Fibroblast of upper back skin (primary cell): ENCODE data around the gene COPB2.
"Not testable (repeated sequence)": the region's sequence is repeated elsewhere in the genome, so short reads cannot be mapped to it uniquely, and the experiment has no call there.

ENCODE experiments used
- DNase-seq: peaks from one replicate; pipeline ENCODE4 v3.0.0-alpha.2; 2013

Gene COPB2

GRCh38 chr3:139389552-139390368 is at the start of gene COPB2:
COPB2 (minus strand) TSS chr3:139389647; CDS start chr3:139389550, 97 bp downstream.
- DNase-seq = peak; percentile 99

- DNase-seq = peak; percentile 2
Observed at GRCh38 chr3:139434764-139435307, 45.4 kb upstream of the COPB2 start.

- DNase-seq = no peak
Observed at GRCh38 chr3:139434228-139434627, 44.8 kb upstream of the COPB2 start.

GRCh38 chr3:139433089-139433488 is 43.6 kb upstream of the COPB2 start:
- DNase-seq = no peak

GRCh38 chr3:139430493-139430892 is 41.0 kb upstream of the COPB2 start:
- DNase-seq = no peak

- peak; percentile 76 for DNase-seq
Observed at GRCh38 chr3:139427283-139428060, 38.0 kb upstream of the COPB2 start.

- DNase-seq = peak; percentile 0
Observed at GRCh38 chr3:139425745-139426400, 36.4 kb upstream of the COPB2 start.

GRCh38 chr3:139423232-139423631 is 33.8 kb upstream of the COPB2 start:
- DNase-seq = no peak

- DNase-seq = no peak
Observed at GRCh38 chr3:139421460-139421859, 32.0 kb upstream of the COPB2 start.

GRCh38 chr3:139421040-139421439 is 31.6 kb upstream of the COPB2 start:
- DNase-seq = no peak

GRCh38 chr3:139418144-139418543 is 28.7 kb upstream of the COPB2 start:
- no peak for DNase-seq

- no peak for DNase-seq
Observed at GRCh38 chr3:139416275-139416674, 26.8 kb upstream of the COPB2 start.

- no peak for DNase-seq
Observed at GRCh38 chr3:139414608-139415224, 25.3 kb upstream of the COPB2 start.

GRCh38 chr3:139412891-139413290 is 23.4 kb upstream of the COPB2 start:
- DNase-seq = not testable (repeated sequence)

GRCh38 chr3:139401155-139401554 is 11.7 kb upstream of the COPB2 start:
- DNase-seq = not testable (repeated sequence)

GRCh38 chr3:139396707-139397106 is 7.3 kb upstream of the COPB2 start:
- no peak for DNase-seq

GRCh38 chr3:139394116-139394515 is 4.7 kb upstream of the COPB2 start:
- DNase-seq = no peak

GRCh38 chr3:139388821-139389551 is 461 bp downstream of the COPB2 start:
- DNase-seq = no peak

- no peak for DNase-seq
Observed at GRCh38 chr3:139388077-139388476, 1.4 kb downstream of the COPB2 start.

GRCh38 chr3:139382291-139382690 is 7.2 kb downstream of the COPB2 start:
- not testable (repeated sequence) for DNase-seq

GRCh38 chr3:139380575-139380974 is 8.9 kb downstream of the COPB2 start:
- DNase-seq = no peak
